Breast epithelium (tissue), 3 donors: ENCODE results near the gene NUP160.
"Not testable (repeated sequence)": the region's sequence is repeated elsewhere in the genome, so short reads cannot be mapped to it uniquely, and the experiment has no call there.

Experiments used
- POLR2A ChIP-seq: fragments of 450-650 bp; IDR thresholded peaks from one replicate; pipeline ENCODE4 v1.6.1; 2016; ENCODE audit warnings: antibody characterized with exemption, mild to moderate bottlenecking, moderate library complexity
- POLR2AphosphoS5 ChIP-seq, 3 donors: sonication (generic); formaldehyde crosslinking; IDR thresholded peaks; one replicate each; pipeline ENCODE4 v1.6.1; 2017; ENCODE audit warnings: antibody characterized with exemption in 3 of 3
- TF ChIP-seq, protein P1 (sequence below), 3 donors: fragments of 450-650 bp; IDR thresholded peaks; one replicate each; pipeline ENCODE4 v1.5.1; 2016 to 2017; ENCODE audit warnings: antibody characterized with exemption in 3 of 3, mild to moderate bottlenecking in 3 of 3, moderate library complexity in 3 of 3

DNA sequence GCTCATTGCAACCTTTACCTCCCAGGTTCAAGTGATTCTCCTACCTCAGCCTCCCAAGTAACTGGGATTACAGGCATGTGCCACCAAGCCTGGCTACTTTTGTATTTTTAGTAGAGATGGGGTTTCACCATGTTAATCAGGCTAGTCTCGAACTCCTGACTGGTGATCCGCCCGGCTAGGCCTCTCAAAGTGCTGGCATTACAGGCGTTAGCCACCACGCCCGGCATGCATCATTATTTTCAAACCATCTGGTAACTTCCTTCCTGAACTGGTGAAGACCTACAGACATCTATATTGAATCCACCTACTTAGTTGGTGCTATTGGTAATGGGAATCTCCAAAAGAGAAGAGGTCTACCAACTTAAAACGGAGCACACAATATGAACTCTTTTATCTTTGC is 110.3 kb downstream of the NUP160 start:
- TF ChIP-seq, protein P1, sequence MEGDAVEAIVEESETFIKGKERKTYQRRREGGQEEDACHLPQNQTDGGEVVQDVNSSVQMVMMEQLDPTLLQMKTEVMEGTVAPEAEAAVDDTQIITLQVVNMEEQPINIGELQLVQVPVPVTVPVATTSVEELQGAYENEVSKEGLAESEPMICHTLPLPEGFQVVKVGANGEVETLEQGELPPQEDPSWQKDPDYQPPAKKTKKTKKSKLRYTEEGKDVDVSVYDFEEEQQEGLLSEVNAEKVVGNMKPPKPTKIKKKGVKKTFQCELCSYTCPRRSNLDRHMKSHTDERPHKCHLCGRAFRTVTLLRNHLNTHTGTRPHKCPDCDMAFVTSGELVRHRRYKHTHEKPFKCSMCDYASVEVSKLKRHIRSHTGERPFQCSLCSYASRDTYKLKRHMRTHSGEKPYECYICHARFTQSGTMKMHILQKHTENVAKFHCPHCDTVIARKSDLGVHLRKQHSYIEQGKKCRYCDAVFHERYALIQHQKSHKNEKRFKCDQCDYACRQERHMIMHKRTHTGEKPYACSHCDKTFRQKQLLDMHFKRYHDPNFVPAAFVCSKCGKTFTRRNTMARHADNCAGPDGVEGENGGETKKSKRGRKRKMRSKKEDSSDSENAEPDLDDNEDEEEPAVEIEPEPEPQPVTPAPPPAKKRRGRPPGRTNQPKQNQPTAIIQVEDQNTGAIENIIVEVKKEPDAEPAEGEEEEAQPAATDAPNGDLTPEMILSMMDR (IDR thresholded peaks at IDR 0.05) = not testable (repeated sequence)
- not testable (repeated sequence) for TF ChIP-seq POLR2A; POLR2AphosphoS5 (IDR thresholded peaks at IDR 0.05)
